SK-N-SH treated with all-trans-retinoic acid at 6 μM for 48 hours (cell line): ENCODE measurements around the gene SOD3.

ENCODE experiments used
- ARNTL ChIP-seq: fragments of 450-650 bp; formaldehyde crosslinking; IDR thresholded peaks from 2 replicates; pipeline ENCODE4 v1.5.0; 2020; ENCODE audit warnings: low read depth, mild to moderate bottlenecking, moderate library complexity, borderline replicate concordance
- BACH2 ChIP-seq: fragments of 250-450 bp; sonication (Bioruptor Pico); IDR thresholded peaks from 2 replicates; pipeline ENCODE4 v1.9.0; 2021; ENCODE audit warnings: mild to moderate bottlenecking, borderline replicate concordance
- CREB5 ChIP-seq: fragments of 250-450 bp; sonication (Bioruptor Pico); IDR thresholded peaks from 2 replicates; pipeline ENCODE4 v1.5.1; 2020; ENCODE audit warnings: low read depth, mild to moderate bottlenecking, moderate library complexity
- CSDC2 ChIP-seq: fragments of 250-450 bp; sonication (Bioruptor Pico); IDR thresholded peaks from 2 replicates; pipeline ENCODE4 v1.5.0; 2020; ENCODE audit warnings: mild to moderate bottlenecking, moderate library complexity
- OSR1 ChIP-seq: fragments of 250-450 bp; sonication (Bioruptor Pico); IDR thresholded peaks from 2 replicates; pipeline ENCODE4 v1.8.0; 2022; ENCODE audit warnings: moderate library complexity, mild to moderate bottlenecking, inconsistent platforms
- PATZ1 ChIP-seq: fragments of 250-450 bp; sonication (Bioruptor Pico); IDR thresholded peaks from 2 replicates; pipeline ENCODE4 v1.8.0; 2020; ENCODE audit warnings: mild to moderate bottlenecking, moderate library complexity, borderline replicate concordance
- PPARA ChIP-seq: fragments of 250-450 bp; sonication (Bioruptor Pico); IDR thresholded peaks from 2 replicates; pipeline ENCODE4 v1.5.0; 2020; ENCODE audit warnings: mild to moderate bottlenecking, borderline replicate concordance
- ZC3H10 ChIP-seq: fragments of 250-450 bp; sonication (Bioruptor Pico); IDR thresholded peaks from 2 replicates; pipeline ENCODE4 v1.5.1; 2021; ENCODE audit warnings: mild to moderate bottlenecking, moderate library complexity
- ZFP3 ChIP-seq: fragments of 250-450 bp; sonication (Bioruptor Pico); IDR thresholded peaks from 2 replicates; pipeline ENCODE4 v1.5.0; 2020; ENCODE audit warnings: mild to moderate bottlenecking, moderate library complexity
- ZFP30 ChIP-seq: fragments of 450-650 bp; formaldehyde crosslinking; IDR thresholded peaks from 2 replicates; pipeline ENCODE4 v1.5.0; 2022; ENCODE audit warnings: mild to moderate bottlenecking, moderate library complexity
- ZNF70 ChIP-seq: fragments of 450-650 bp; formaldehyde crosslinking; IDR thresholded peaks from 2 replicates; pipeline ENCODE4 v1.5.0; 2020; ENCODE audit warnings: mild to moderate bottlenecking, moderate library complexity

GRCh38 chr4:24754571-24754970, 40.8 kb upstream of the SOD3 start:
- TF ChIP-seq BACH2 (CRISPR knock-in tag) (no peak), CREB5 (CRISPR knock-in tag) (no peak), OSR1 (CRISPR knock-in tag) (no peak), PATZ1 (CRISPR knock-in tag) (no peak), CSDC2 (CRISPR knock-in tag) (no peak), ZFP30 (CRISPR knock-in tag) (no peak), ZFP3 (CRISPR knock-in tag) (no peak), PPARA (no peak), ZNF70 (no peak), ARNTL (CRISPR knock-in tag) (no peak), ZC3H10 (CRISPR knock-in tag) (no peak)
